ENCODE results near the gene TM4SF4.

TM4SF4 gene

GRCh38 chr3:149455989-149456388 lies 18.5 kb upstream of the TM4SF4 start:
- no peak for DNase-seq

DNA sequence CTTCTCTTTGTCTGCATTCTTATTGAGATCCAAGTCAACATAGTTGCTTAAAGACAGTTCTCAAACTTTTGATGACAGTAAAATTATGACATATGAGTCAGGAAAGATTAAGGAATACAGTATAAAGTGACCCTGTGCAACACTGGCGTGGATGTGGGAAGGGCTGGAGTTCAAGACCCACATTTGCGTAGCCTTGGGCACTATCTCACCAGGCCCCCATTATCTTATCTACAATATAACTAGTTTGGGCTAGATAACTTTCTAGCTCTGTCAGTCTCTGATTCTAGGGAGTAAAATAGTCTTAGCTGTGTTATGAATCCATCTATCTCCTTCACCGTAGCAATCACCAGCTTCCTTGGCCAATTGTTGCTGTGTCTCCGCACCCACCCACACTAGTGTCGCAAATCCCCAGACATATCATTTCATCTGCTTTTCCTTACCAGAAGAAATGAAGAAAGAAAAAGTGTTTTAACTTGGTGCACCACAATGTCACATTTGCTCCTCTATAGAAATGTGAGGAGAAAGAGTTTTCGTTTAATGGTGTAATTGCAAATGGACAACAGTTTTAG lies 14.9 kb upstream of the TM4SF4 start:
- DNase-seq = no peak

GRCh38 chr3:149460117-149460516 lies 14.4 kb upstream of the TM4SF4 start:
- DNase-seq = no peak

DNA sequence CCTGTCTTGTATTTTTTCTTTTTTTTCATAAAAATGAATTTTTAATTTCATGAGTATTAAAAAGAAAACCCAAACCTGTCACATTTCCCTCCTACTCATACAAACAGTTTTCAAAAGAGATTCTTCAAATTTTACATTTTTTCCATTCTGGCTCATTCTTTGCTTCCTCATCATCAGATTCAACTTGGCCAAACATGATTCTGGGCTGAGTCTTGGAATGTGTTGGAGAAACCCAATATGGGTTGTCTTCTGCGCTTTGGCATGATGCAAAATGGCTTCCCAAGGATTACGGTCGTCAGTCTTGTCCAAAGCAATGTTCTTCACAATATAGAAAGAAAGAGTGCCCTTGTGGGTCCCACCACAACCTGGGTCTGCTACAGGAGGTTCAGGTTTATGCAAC lies 12.4 kb upstream of the TM4SF4 start:
- no peak for DNase-seq

DNA sequence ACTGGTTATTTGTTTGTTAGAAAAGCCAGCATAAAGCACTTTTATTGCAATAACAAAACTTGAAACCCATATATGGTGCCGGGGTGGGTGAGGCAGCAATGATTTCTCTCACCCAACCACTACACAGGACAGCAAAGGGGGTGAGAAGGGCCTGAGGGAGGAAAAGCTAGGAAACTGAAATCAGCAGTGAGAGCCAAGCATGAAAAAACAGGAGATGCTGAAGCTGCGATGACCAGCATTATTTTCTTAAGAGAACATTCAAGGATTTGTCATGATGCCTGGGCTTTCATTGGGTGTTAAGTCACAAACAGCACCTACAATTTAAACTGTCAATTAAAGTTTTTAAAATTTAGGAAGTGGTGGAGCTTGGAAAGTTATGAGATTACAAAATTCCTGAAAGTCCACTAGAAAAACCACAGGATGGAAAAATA lies 11.9 kb upstream of the TM4SF4 start:
- no peak for DNase-seq

DNA sequence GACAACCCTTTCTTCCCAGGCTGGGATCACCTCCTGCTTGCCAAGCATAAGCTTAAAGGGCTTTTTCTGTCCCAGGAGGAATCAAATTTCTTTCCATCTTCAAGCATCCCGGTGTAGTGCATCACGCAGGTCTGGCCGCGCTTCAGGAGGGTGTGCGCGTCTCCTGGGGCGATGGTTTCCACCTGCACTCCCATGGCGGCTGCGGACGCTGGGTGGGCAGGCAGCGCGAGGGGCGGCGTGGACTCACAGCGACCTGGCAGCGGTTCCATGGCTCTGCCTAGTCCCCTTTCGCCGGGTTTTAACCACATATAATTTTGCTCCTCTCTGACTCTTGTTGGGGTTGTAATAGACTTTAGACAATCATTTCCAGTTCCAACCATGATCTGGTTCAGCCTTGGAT lies 10.6 kb upstream of the TM4SF4 start:
- DNase-seq = no peak

DNA sequence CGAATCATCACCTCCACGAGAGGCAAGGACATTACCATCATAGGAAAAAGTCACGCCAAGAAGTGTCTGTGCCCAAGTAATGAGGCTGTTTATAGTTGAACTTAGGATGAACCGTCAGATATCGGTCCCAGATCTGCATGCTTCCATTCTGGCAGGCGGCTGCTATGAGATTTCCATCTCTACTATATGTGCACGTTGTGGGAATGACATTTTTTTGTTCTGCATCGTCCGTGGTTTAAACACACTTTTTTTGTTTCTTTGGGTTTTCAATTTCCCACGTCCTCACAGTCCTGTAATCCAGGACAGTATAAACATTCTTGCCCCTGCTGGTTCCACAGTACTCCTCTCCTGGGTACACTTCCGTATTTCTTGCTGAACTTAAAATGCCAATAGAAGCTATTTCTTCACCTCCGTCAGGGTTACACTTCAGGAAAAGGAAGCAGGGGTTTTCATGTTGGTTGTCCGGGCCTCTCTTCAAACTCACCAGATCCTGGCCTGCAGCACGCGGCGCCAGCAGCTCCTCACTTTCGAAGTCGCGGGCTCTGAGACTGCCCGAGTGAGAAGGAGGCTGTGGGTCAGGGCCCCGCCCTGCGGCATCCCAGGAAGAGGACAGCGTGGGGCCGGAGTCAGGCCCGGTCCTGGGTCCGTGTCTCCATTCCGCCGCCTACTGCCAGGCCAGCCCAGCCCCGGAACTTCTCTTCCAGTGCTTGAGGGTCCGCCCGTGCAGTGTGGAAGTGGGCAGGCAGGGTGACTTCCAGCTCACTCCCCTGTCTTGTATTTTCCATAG lies 9.8 kb upstream of the TM4SF4 start:
- DNase-seq = no peak

DNA sequence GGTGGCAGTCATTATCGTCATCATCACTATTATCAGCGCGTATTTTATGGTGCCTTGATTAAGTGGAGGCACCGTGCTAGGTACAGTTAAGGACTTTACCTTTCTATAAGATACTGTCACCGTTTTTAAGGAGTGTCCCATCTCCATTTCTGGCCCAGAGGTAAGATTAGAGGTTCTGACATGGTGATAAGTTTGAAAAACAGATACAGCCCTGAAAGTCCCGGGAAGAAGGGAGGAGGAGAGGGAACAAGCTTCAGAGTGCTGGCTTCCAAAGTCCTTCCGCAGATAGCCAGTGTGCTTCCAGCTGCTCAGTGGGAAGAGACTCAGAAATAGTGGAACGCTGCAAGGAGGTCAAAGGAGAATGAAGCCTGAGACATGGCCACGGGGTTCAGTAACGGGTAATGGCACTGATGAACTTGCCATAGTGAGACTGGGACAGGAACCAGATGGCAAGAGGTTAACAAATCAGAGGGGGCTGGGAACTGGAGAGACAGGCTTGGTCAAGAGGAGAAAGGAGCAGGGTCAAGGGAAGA lies 9.1 kb upstream of the TM4SF4 start:
- DNase-seq = no peak

DNA sequence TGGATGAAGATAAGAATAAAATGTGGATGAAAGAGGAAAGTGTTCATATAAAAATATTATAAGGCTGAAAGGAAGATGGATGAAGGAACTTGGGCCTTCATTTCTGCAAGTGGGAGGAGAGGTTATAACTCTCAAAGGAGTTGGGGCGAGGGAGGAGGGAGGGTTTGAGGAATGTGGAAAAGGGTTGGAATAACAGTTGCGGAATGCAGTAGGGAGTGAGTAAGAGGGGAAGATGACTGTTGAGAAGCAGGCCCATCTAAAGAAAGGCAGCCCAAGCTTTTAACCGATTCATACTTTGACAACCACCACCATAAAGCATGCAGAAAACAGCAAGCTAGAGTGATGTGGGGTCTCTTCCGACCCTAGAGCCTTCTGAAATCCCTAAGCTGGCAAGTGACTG lies 8.3 kb upstream of the TM4SF4 start:
- no peak for DNase-seq

GRCh38 chr3:149468504-149469212 lies 5.8 kb upstream of the TM4SF4 start:
- DNase-seq = no peak

DNA sequence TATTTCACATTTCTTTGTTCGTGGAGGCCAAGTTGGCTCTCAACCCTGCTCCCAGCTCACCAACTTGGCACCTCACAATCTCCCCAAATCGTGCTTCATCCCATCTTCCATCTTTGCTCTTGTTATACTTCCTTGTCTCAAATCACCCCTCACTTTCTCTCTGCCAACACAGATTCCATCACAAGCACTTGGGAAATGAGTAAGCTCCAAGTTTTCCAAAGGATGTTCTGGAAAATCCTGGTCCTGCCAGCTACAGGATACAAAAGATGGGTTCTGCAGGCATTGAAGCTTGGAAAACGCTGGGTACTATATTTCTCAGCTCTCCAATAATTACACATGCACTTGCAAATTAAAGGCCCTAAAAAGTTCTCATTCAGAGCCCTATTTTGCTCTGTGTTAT lies 4.1 kb upstream of the TM4SF4 start:
- DNase-seq = no peak

DNA sequence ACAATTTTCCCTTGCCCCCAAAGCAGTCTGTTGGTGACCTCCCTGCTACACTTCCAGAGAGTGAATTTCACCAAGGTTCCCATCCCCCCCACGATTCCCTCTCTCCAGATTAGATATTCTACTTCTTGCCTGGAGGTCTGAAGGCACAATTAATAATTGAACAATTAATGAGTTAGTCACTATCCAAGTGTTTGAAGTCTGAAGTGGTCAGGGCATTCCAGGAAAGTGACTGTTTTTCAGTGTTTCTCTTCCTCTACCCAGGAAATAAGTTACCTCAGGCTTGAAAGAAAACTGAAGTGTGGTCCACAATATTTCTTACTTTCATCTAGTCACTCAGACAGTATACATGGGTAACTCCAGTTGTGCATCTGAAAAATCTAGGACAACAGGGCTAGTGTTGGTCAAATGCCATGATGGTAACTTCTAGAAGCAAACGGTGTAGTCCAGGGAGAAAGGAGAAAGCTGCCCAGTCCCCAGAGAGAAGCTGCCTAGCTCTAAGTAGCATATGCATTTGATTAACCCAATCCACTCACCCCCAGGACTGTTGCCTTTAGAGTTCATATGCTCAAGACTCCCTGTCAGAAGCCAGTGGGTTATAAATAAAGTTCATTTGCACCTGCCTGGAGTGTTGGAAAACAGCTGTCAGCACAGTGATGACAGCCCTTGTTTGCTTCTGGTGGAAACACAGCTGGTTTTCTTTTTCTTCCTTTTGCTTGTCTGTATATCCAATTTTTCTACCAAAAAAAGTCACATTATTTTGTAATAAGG lies 2.3 kb upstream of the TM4SF4 start:
- no peak for DNase-seq

- DNase-seq = peak; percentile 53 to 56
Observed at GRCh38 chr3:149473357-149474249, 894 bp upstream of the TM4SF4 start.

DNA sequence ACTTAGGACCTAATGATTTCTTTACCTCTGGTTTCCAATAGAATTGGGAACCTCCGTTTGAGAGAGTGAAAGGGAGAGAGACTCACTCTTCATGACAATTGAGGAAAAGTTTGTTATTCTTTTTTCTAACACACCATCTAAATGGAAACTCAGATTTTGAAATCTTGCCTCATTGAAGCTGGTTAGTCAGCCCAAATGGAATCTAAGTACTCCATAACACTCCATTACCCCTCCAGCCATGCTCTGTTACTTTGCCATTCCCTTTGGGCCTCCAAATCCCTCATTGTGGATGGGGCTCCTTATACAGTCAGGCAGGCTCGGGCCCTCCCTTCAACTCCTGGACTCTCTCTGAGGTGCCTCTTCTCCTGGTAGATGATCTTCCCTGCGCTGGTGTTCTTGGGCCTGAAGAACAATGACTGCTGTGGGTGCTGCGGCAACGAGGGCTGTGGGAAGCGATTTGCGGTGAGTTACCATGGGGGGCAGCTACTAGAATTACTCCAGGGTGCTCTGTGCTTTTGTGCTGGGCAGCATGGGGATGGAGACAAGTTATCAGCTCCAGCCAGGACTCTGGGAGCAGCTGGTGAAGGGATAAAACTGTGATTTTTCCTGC lies 1.1 kb downstream of the TM4SF4 start:
- no peak for DNase-seq

- DNase-seq = peak; percentile 60 to 81
Observed at GRCh38 chr3:149476225-149476624, 1.7 kb downstream of the TM4SF4 start.

GRCh38 chr3:149479621-149480325 lies 5.3 kb downstream of the TM4SF4 start:
- no peak for DNase-seq

DNA sequence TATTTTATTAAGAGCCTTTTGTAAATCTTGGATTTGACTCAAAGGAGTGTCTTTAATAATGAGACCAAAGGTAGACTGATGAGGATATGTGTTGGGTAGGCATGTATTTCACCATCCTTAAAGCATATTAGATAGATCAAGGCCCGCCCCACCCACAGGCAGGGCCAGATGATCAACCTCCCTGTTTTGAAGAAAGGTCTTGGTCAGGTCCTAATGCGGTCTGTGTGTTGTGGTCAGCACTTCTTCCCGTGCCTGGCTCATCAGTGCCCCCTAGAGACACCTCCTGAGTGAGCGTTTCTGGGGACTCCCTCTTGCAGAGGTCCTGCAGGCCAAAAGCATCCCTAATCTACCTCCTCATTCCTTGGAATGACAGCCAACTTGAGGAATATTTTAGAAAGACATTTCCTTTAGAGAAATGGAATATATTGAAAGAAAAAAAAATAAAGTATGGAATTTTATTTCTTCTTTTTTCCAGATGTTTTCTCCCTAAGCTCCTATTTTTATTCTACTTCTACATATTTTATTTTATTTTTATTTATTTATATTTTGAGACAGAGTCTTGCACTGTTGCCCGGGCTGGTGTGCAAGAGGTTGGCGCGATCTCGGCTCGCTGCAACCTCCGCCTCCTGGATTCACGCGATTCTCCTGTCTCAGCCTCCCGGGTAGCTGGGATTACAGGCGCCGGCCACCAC lies 6.0 kb downstream of the TM4SF4 start:
- DNase-seq = peak; percentile 91

DNA sequence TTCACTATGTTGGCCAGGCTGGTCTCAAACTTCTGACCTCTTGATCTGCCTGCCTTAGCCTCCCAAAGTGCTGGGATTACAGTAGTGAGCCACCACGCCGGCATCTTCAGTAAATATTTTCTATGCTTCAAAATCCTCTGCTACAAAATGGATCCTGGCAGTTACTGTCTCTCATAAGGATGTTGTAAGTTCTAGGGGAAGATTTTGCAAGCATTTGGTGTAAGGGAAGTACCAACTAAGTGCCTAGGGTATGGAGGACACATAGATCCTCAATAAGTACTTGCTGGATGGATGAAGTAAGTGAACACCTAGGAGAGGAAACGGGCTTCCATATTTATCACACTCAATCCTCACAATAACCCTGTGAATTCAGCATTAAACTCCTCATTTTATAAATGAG lies 6.6 kb downstream of the TM4SF4 start:
- DNase-seq = peak; percentile 82 to 89

DNA sequence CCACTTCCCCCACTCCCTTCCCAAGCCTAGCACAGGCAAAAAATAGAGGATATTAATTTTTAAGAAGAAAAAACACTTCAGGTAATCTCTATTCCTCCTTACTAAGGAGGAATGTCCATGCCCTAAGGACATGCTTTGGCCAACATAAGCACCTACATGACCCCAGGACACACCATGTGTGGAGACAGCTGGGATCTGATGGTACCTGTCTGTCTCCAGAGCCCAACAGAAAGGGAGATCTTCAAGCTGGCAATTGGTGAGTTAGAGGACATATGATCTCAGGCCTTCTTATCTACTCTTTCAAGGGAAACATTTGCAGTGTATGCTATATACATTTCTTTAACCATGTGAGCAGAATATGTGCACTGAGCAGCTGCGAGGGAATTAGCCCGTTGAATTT lies 7.0 kb downstream of the TM4SF4 start:
- DNase-seq = no peak

DNA sequence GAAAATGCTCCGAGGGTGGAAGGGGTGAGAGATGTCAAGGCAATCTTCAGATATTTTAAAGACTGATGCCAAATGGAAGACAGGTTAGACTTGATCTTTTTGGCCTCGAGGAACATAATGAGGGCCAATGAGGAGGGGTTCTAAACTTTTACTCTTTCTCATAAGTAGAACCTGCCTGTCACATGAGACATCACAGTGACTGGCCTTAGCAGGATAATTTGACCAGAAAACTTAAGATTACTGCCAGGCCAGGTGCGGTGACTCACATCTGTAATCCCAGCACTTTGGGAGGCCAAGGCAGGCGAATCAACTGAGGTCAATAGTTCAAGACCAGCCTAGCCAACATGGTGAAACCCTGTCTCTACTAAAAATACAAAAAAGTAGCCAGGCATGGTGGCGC lies 12.2 kb downstream of the TM4SF4 start:
- DNase-seq = no peak

Measured in AML-193 (cell line).